ENCODE results near the gene SP2. TPM values are rescaled to one million over a fixed set of nuclear protein-coding genes. Genes with fewer than 3 reads are reported as not detected.

SP2 gene
- total RNA-seq, 1 donor from 2014 or later, result 18.0 TPM

DNA sequence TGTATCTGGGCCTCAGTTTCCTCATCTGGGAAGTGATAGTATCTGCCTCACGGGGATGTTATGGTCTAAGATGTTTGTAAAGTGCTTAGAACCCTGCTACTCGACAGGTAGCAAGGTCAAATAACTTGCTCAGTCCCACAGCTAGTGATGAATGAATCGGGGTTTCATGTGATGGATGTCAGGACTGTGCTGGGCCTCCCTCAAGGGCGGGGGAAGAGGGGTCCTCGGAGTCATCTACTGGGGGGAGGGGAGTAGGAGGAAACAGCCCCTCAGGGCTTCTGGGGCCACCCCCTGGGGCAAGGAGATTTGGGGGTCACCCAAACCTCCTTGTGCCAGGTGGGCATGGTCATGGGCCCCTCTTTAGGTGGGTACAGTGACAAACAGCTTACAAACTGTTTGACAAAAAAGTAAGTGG, 46.1 kb downstream of the SP2 start:
- TF ChIP-seq, protein P1, sequence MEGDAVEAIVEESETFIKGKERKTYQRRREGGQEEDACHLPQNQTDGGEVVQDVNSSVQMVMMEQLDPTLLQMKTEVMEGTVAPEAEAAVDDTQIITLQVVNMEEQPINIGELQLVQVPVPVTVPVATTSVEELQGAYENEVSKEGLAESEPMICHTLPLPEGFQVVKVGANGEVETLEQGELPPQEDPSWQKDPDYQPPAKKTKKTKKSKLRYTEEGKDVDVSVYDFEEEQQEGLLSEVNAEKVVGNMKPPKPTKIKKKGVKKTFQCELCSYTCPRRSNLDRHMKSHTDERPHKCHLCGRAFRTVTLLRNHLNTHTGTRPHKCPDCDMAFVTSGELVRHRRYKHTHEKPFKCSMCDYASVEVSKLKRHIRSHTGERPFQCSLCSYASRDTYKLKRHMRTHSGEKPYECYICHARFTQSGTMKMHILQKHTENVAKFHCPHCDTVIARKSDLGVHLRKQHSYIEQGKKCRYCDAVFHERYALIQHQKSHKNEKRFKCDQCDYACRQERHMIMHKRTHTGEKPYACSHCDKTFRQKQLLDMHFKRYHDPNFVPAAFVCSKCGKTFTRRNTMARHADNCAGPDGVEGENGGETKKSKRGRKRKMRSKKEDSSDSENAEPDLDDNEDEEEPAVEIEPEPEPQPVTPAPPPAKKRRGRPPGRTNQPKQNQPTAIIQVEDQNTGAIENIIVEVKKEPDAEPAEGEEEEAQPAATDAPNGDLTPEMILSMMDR (IDR thresholded peaks at IDR 0.05; ENCODE audit: unreplicated experiment), result no peak
- Mint-ChIP-seq H3K36me3 (no peaks in the 10 kb centered on the region), H3K9me3 (no peaks in the 10 kb centered on the region), H3K27me3 (ENCODE audit: low read depth) (no peaks in the 10 kb centered on the region), H3K27ac (no peak overlapping the region), H3K4me1 (peaks cover 11% of the 10 kb centered on the region), H3K4me3 (peak overlapping the region; percentile 69)
- no peak for DNase-seq (ENCODE audit: low spot score in 2 of 2, unreplicated experiment in 2 of 2)

DNA sequence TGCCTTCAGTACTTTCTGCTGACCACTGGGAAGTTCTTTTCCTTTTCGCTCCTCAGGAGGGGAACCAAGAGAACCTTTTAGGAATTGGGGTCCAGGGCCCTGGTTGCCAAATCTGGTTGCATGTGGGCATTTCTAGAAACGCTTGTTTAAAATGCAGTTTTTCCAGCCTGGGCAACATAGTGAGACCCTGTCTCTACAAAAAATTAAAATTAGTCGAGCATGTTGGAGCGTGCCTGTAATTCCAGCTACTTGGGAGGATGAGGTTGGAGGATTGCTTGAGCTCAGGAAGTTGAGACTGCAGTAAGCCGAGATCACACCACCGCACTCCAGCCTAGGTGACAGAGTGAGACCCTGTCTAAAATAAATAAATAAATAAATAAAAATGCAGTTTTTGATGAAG, 46.5 kb downstream of the SP2 start:
- DNase-seq (ENCODE audit: low spot score in 2 of 2, unreplicated experiment in 2 of 2), result no peak
- no peak overlapping the region for H3K27ac Mint-ChIP-seq
- H3K4me3 Mint-ChIP-seq, result peak overlapping the region; percentile 69
- no peaks in the 10 kb centered on the region for H3K36me3 Mint-ChIP-seq
- H3K9me3 Mint-ChIP-seq, result no peaks in the 10 kb centered on the region
- H3K4me1 Mint-ChIP-seq, result peaks cover 11% of the 10 kb centered on the region
- no peaks in the 10 kb centered on the region for H3K27me3 Mint-ChIP-seq (ENCODE audit: low read depth)
- TF ChIP-seq, protein P1 (IDR thresholded peaks at IDR 0.05; ENCODE audit: unreplicated experiment), result no peak

DNA sequence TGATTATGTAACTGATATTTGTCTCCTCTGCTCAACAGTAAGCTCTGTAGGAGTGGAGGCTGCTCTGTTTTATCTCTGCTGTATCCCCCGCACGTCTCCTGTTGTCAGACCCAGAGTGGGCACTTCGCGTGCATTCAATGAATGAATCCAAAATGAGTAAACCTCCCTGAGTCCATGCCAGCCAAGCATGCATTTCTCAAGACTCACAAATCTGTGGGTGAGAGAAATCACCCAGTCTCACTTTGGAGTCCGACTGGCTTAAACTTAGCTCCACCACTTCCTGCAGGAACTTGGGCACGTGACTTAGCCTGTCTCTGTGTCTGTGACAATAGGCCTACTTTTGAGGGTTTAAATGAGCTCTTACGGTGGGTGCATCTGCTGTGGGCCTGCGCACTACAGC, 49.0 kb downstream of the SP2 start:
- Mint-ChIP-seq H3K27ac (no peak overlapping the region), H3K36me3 (no peaks in the 10 kb centered on the region), H3K9me3 (no peaks in the 10 kb centered on the region), H3K4me1 (peaks cover 23% of the 10 kb centered on the region), H3K27me3 (ENCODE audit: low read depth) (no peaks in the 10 kb centered on the region), H3K4me3 (no peak overlapping the region)
- TF ChIP-seq, protein P1 (IDR thresholded peaks at IDR 0.05; ENCODE audit: unreplicated experiment), result no peak
- DNase-seq (ENCODE audit: low spot score in 2 of 2, unreplicated experiment in 2 of 2), result no peak

DNA sequence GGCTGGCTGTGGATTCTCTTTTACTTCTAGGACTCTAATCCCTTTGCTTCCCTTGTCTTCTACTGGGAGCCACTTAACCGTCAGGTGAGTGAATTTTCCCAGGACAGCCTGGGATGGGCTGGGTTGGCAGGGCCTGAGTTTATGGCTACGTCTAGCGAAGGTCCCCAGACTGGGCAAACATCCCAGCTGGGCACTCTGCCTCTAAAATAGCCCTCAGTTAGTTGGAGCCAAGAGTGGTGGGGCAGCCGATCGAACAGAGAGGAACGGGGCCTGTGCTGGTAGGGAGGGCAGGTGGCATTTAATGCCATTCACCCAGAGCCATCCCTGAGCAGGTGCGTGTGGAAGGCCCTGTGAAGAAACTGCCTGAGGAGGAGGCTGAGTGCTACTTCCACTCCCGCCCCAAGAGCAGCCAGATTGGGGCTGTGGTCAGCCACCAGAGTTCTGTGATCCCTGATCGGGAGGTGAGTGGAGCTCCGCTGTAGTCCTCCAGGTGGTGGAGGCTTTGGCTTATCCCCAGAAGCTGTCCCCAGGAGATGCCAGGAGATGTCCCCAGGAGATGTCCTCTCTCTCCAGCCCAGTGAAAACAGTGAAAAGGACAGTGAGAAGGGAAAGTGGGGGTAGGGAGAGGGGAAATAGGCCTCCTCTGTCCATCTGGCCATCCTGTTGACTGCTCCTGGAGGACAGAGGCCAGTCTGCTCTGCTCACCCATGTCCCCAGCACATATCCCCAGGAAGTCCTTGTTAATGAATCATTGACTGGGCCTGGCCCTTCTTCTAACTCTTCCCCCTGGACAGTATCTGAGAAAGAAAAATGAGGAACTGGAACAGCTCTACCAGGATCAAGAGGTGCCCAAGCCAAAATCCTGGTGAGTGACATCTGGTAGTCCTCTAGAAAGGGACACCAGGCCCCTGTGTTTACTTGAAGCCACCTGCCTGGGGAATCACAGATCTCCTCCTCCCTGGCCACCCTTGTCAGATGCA, 49.8 kb downstream of the SP2 start:
- no peaks in the 10 kb centered on the region for H3K9me3 Mint-ChIP-seq
- H3K4me3 Mint-ChIP-seq, result no peak overlapping the region
- H3K36me3 Mint-ChIP-seq, result no peaks in the 10 kb centered on the region
- H3K27ac Mint-ChIP-seq, result no peak overlapping the region
- DNase-seq (ENCODE audit: low spot score in 2 of 2, unreplicated experiment in 2 of 2), result no peak
- no peaks in the 10 kb centered on the region for H3K27me3 Mint-ChIP-seq (ENCODE audit: low read depth)
- peaks cover 23% of the 10 kb centered on the region for H3K4me1 Mint-ChIP-seq
- TF ChIP-seq, protein P1 (IDR thresholded peaks at IDR 0.05; ENCODE audit: unreplicated experiment), result no peak

DNA sequence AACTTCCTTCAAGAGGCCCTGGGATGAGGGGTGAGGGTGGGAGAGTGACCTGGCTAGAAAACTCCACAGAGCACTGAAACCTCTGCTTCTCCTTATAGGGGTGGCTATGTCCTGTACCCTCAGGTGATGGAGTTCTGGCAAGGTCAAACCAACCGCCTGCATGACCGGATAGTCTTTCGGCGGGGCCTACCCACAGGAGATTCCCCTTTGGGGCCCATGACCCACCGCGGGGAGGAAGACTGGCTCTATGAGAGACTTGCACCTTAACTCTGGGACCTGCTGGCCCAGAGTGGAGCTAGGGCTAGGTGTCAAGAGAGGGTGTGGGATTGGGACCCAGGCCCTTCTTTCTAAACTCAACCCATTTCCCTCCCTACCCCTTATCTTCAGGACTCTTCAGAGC, 50.5 kb downstream of the SP2 start:
- H3K9me3 Mint-ChIP-seq, result no peaks in the 10 kb centered on the region
- H3K4me1 Mint-ChIP-seq, result peaks cover 18% of the 10 kb centered on the region
- TF ChIP-seq, protein P1 (IDR thresholded peaks at IDR 0.05; ENCODE audit: unreplicated experiment), result no peak
- no peaks in the 10 kb centered on the region for H3K36me3 Mint-ChIP-seq
- no peaks in the 10 kb centered on the region for H3K27me3 Mint-ChIP-seq (ENCODE audit: low read depth)
- H3K27ac Mint-ChIP-seq, result no peak overlapping the region
- no peak for DNase-seq (ENCODE audit: low spot score in 2 of 2, unreplicated experiment in 2 of 2)
- H3K4me3 Mint-ChIP-seq, result no peak overlapping the region
